IPS-18a (cell line): Measurements from ENCODE around the gene BTG3.
A peak's percentile ranks its signal among the peaks of the same experiment; 100 is the strongest.

Source experiments
- H3K27ac ChIP-seq: one replicate; pipeline ENCODE4 v1.5.1; 2013; ENCODE audit warnings: low read length
- H3K27me3 ChIP-seq: one replicate; pipeline ENCODE4 v1.6.1; 2013; ENCODE audit warnings: mild to moderate bottlenecking, low read length; ENCODE audit not compliant: control insufficient read depth, insufficient read depth
- H3K36me3 ChIP-seq: one replicate; pipeline ENCODE4 v1.6.1; 2013; ENCODE audit warnings: low read depth, low read length; ENCODE audit not compliant: control insufficient read depth
- H3K4me1 ChIP-seq: one replicate; pipeline ENCODE4 v1.6.1; 2013; ENCODE audit warnings: low read depth, low read length; ENCODE audit not compliant: control insufficient read depth
- H3K4me3 ChIP-seq: one replicate; pipeline ENCODE4 v1.5.1; 2013; ENCODE audit warnings: low read length
- H3K9ac ChIP-seq: one replicate; pipeline ENCODE4 v1.6.1; 2013; ENCODE audit warnings: mild to moderate bottlenecking, low read length, moderate library complexity
- H3K9me3 ChIP-seq: one replicate; pipeline ENCODE4 v1.6.1; 2013; ENCODE audit warnings: low read depth, low read length; ENCODE audit not compliant: control insufficient read depth

Gene BTG3

GRCh38 chr21:17616831-17617230, 4.1 kb upstream of the BTG3 start:
- H3K4me3 ChIP-seq = no peak overlapping the region
- H3K9me3 ChIP-seq = no peaks in the 10 kb centered on the region
- H3K27me3 ChIP-seq = peaks cover 13% of the 10 kb centered on the region
- H3K4me1 ChIP-seq = no peaks in the 10 kb centered on the region
- H3K36me3 ChIP-seq = no peaks in the 10 kb centered on the region
- H3K9ac ChIP-seq = no peak overlapping the region
- H3K27ac ChIP-seq = no peak overlapping the region

- peaks cover 13% of the 10 kb centered on the region for H3K27me3 ChIP-seq
- peaks cover 5% of the 10 kb centered on the region for H3K36me3 ChIP-seq
- peak overlapping the region; percentile 81 for H3K9ac ChIP-seq
- H3K4me3 ChIP-seq = peak overlapping the region; percentile 90
- peaks cover 10% of the 10 kb centered on the region for H3K4me1 ChIP-seq
- no peaks in the 10 kb centered on the region for H3K9me3 ChIP-seq
- H3K27ac ChIP-seq = no peak overlapping the region
Observed at GRCh38 chr21:17613242-17613676, 558 bp upstream of the BTG3 start.

GRCh38 chr21:17612023-17612564, 607 bp downstream of the BTG3 start:
- Histone ChIP-seq H3K36me3 (peaks cover 16% of the 10 kb centered on the region), H3K9ac (peak overlapping the region; percentile 81), H3K27ac (no peak overlapping the region), H3K4me3 (peak overlapping the region; percentile 90), H3K27me3 (peaks cover 13% of the 10 kb centered on the region), H3K4me1 (peaks cover 10% of the 10 kb centered on the region), H3K9me3 (no peaks in the 10 kb centered on the region)

GRCh38 chr21:17611414-17612022, 1.2 kb downstream of the BTG3 start:
- Histone ChIP-seq H3K9me3 (no peaks in the 10 kb centered on the region), H3K4me1 (peaks cover 10% of the 10 kb centered on the region), H3K4me3 (peak overlapping the region; percentile 90), H3K27me3 (peaks cover 13% of the 10 kb centered on the region), H3K36me3 (peaks cover 16% of the 10 kb centered on the region), H3K27ac (peak overlapping the region; percentile 7), H3K9ac (peak overlapping the region; percentile 81)

GRCh38 chr21:17610911-17611310, 1.8 kb downstream of the BTG3 start:
- Histone ChIP-seq H3K36me3 (peaks cover 19% of the 10 kb centered on the region), H3K4me1 (peaks cover 10% of the 10 kb centered on the region), H3K27me3 (peaks cover 13% of the 10 kb centered on the region), H3K4me3 (peak overlapping the region; percentile 90), H3K9ac (peak overlapping the region; percentile 81), H3K9me3 (no peaks in the 10 kb centered on the region), H3K27ac (peak overlapping the region; percentile 7)

GRCh38 chr21:17609681-17610080, 3.0 kb downstream of the BTG3 start:
- Histone ChIP-seq H3K9ac (no peak overlapping the region), H3K4me3 (no peak overlapping the region), H3K27ac (no peak overlapping the region), H3K36me3 (peaks cover 30% of the 10 kb centered on the region), H3K9me3 (no peaks in the 10 kb centered on the region), H3K27me3 (peaks cover 13% of the 10 kb centered on the region), H3K4me1 (peaks cover 10% of the 10 kb centered on the region)

GRCh38 chr21:17607684-17608083, 5.0 kb downstream of the BTG3 start:
- no peak overlapping the region for H3K4me3 ChIP-seq
- no peak overlapping the region for H3K27ac ChIP-seq
- no peaks in the 10 kb centered on the region for H3K27me3 ChIP-seq
- no peaks in the 10 kb centered on the region for H3K9me3 ChIP-seq
- H3K36me3 ChIP-seq = peaks cover 47% of the 10 kb centered on the region
- peaks cover 10% of the 10 kb centered on the region for H3K4me1 ChIP-seq
- H3K9ac ChIP-seq = no peak overlapping the region

GRCh38 chr21:17602874-17603273, 9.8 kb downstream of the BTG3 start:
- H3K9me3 ChIP-seq = no peaks in the 10 kb centered on the region
- no peak overlapping the region for H3K27ac ChIP-seq
- H3K4me1 ChIP-seq = no peaks in the 10 kb centered on the region
- no peaks in the 10 kb centered on the region for H3K27me3 ChIP-seq
- H3K4me3 ChIP-seq = no peak overlapping the region
- H3K9ac ChIP-seq = no peak overlapping the region
- H3K36me3 ChIP-seq = peaks cover 76% of the 10 kb centered on the region

GRCh38 chr21:17598437-17598836, 14.3 kb downstream of the BTG3 start:
- H3K36me3 ChIP-seq = peaks cover 90% of the 10 kb centered on the region
- H3K27ac ChIP-seq = no peak overlapping the region
- no peaks in the 10 kb centered on the region for H3K27me3 ChIP-seq
- no peak overlapping the region for H3K4me3 ChIP-seq
- no peaks in the 10 kb centered on the region for H3K9me3 ChIP-seq
- H3K9ac ChIP-seq = no peak overlapping the region
- no peaks in the 10 kb centered on the region for H3K4me1 ChIP-seq

GRCh38 chr21:17597680-17598079, 15.0 kb downstream of the BTG3 start:
- Histone ChIP-seq H3K27me3 (no peaks in the 10 kb centered on the region), H3K4me1 (no peaks in the 10 kb centered on the region), H3K9ac (no peak overlapping the region), H3K36me3 (peaks cover 90% of the 10 kb centered on the region), H3K9me3 (no peaks in the 10 kb centered on the region), H3K4me3 (no peak overlapping the region), H3K27ac (no peak overlapping the region)

- Histone ChIP-seq H3K27ac (no peak overlapping the region), H3K4me3 (no peak overlapping the region), H3K9me3 (no peaks in the 10 kb centered on the region), H3K4me1 (no peaks in the 10 kb centered on the region), H3K9ac (no peak overlapping the region), H3K36me3 (peaks cover 36% of the 10 kb centered on the region), H3K27me3 (no peaks in the 10 kb centered on the region)
Observed at GRCh38 chr21:17590430-17590829, 22.3 kb downstream of the BTG3 start.

- H3K27me3 ChIP-seq = no peaks in the 10 kb centered on the region
- H3K36me3 ChIP-seq = no peaks in the 10 kb centered on the region
- no peak overlapping the region for H3K4me3 ChIP-seq
- H3K9me3 ChIP-seq = no peaks in the 10 kb centered on the region
- H3K27ac ChIP-seq = no peak overlapping the region
- no peaks in the 10 kb centered on the region for H3K4me1 ChIP-seq
- no peak overlapping the region for H3K9ac ChIP-seq
Observed at GRCh38 chr21:17585875-17586450, 26.7 kb downstream of the BTG3 start.
